GM20000 (cell line): ENCODE measurements around the gene TAAR6.
A peak's percentile ranks its signal among the peaks of the same experiment; 100 is the strongest.
"Not testable (repeated sequence)": the region's sequence is repeated elsewhere in the genome, so short reads cannot be mapped to it uniquely, and the experiment has no call there.

Experiments
- DNase-seq: peaks from one replicate; pipeline ENCODE4 v3.0.0; 2012; ENCODE audit warnings: low spot score
- CTCF ChIP-seq: IDR thresholded peaks from 2 replicates; pipeline ENCODE4 v1.5.1; 2012; ENCODE audit warnings: mild to moderate bottlenecking, control low read depth; ENCODE audit errors: extremely low read depth, missing control alignments

The TAAR6 gene

GRCh38 chr6:132592855-132593254, 22.7 kb downstream of the TAAR6 start:
- TF ChIP-seq CTCF = no peak
- DNase-seq = no peak

GRCh38 chr6:132596201-132596600, 26.1 kb downstream of the TAAR6 start:
- no peak for TF ChIP-seq CTCF
- DNase-seq = no peak

GRCh38 chr6:132598473-132598872, 28.4 kb downstream of the TAAR6 start:
- TF ChIP-seq CTCF = peak; percentile 7
- DNase-seq = peak; percentile 17

GRCh38 chr6:132600900-132601299, 30.8 kb downstream of the TAAR6 start:
- not testable (repeated sequence) for DNase-seq

- no peak for TF ChIP-seq CTCF
- no peak for DNase-seq
These were observed 34.6 kb downstream of the TAAR6 start for GRCh38 chr6:132604635-132605152.

GRCh38 chr6:132607544-132608233, 37.6 kb downstream of the TAAR6 start:
- TF ChIP-seq CTCF = no peak
- DNase-seq = no peak

- no peak for DNase-seq
- no peak for TF ChIP-seq CTCF
These were observed 41.5 kb downstream of the TAAR6 start for GRCh38 chr6:132611616-132612015.
